ENCODE measurements around the gene NRM.
A peak's percentile ranks its signal among the peaks of the same experiment; 100 is the strongest.
"Not testable (repeated sequence)": the region's sequence is repeated elsewhere in the genome, so short reads cannot be mapped to it uniquely, and the experiment has no call there.

Gene NRM, protein sequence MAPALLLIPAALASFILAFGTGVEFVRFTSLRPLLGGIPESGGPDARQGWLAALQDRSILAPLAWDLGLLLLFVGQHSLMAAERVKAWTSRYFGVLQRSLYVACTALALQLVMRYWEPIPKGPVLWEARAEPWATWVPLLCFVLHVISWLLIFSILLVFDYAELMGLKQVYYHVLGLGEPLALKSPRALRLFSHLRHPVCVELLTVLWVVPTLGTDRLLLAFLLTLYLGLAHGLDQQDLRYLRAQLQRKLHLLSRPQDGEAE

DNA sequence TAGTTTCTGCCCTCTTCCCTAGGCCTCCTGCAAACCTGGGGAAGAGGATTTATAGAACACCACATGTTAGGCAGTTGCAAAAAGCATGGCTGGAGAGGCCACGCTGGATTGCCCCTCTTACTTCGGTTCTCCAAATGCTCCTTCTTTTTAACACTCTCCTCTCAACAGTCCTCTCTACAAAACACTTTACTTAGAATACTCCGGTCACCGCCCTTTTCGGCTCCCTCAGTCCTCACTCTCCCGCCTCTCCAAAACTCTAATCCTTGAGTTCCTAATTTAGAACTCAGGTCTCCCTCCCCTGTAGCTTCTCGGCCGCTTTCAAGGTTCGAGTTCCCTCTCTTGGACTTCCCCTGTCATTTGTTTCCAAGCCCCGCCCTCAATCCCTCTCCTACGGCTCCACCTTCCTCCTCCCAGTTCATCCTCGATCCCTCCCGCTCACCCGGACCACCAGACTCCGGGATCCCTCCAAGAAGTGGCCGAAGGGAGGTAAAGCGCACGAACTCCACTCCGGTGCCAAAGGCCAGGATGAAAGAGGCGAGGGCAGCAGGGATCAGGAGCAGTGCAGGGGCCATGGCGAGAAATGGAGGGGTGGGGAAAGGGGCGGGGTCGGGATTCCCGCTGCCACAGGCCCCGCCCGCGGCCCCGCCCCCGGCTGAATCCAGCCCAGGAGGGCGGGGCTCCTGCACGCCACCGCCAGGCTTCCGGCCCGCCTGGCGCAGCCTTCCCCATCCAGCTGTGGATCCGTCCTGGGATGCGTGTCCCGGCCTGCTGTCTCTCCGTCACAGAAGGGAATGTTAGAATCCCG lies at the start of gene NRM:
TSS of gene NRM (minus strand) at position 582 of the 805 bp plus-strand sequence. CDS start at position 572, 10 bp downstream.
- peak in 51 of 56 donors; percentile 26 to 86 (median 72) for DNase-seq

DNA sequence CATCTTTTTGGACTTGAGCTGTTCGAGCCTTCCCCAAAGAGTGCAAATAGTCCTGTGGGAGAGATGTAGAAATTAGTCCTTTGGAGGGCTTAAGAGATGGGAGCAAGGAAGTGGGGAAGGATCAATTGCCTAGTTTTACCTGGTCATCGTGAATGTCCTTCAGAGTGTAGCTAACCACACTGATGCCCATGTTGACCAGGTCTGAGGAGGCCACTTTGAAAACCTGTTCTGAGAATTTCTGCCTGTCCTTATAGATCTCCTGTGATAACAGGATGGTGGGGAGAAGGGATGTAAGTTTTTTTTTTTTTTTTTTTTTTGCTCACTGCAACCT lies 49.7 kb upstream of the NRM start:
- DNase-seq = no peak

DNA sequence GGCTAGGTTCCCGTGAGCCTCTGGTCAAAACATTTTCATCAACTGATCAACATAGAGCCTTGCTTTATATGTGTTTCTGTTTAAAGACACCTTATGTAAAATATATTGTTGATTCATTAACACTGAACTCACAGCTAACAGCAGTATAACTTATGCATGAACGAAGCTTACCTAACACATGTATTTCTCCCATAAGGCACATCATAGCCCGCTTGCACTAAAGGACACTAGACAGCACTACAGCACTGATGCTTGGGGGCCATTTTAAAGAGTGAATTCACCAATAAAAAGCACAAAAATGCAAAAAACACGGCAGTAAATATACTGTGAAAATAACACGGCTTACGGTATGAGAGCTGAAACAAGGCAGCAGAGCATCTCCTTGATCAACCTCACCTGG lies 47.7 kb upstream of the NRM start:
- no peak for DNase-seq

DNA sequence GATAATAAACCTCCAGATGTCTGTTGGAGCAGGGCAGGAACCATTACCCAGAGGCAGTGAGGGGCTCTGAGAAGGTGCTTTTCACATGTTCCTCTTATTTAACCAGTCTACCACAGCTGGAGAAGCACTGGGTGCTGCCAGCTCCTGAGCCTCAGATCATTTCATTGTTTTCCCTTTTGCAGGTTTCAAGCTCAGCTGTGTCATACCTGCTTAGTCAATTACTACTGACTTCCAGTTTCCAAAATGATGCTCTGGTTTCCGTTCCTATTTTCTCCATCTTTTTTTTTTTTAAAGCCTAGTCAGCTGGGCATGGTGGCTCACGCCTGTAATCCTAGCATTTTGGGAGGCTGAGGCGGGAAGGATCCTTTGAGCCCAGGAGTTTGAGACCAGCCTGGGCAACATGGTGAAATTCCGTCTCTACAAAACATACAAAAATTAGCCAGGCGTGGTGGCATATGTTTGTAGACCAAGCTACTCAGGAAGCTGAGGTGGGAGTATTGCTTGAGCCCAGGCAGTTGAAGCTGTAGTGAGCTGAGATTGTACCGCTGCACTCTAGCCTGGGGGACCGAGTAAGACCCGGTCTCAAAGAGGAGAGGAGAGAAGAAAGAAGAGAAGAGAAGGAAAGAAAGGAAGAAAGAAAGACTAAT lies 45.0 kb upstream of the NRM start:
- no peak for DNase-seq

DNA sequence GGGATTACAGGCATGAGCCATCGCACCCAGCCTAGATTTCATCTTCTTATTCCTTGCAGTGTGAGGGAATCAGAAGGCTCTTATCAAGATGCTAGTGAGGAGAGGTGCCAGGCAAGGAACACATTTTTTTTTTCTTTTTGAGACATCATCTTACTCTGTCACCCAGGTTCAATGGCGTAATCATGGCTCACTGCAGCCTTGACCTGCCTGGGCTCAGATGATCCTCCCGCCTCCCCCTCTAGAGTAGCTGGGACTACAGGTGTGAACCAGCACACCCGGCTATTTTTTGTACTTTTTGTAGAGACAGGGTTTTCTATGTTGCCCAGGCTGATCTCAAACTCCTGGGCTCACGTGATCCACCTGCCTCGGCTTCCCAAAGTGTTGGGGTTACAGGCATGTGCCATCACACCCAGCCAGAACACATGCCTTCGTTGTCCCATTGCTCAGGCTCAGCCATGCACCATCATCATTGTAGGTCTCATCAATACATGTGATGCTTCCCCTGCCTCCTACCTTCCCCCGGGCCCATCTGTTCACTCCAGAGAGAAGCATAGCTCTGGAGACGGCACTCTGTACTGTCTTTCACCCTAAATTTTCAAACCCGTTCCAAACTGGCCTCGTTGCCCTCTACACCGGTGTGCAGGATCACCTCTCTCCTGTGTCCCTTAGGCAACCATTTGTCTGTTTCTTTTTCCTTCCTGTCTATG lies 41.6 kb upstream of the NRM start:
- DNase-seq = peak in 9 of 56 donors; percentile 9 to 39 (median 14)

DNA sequence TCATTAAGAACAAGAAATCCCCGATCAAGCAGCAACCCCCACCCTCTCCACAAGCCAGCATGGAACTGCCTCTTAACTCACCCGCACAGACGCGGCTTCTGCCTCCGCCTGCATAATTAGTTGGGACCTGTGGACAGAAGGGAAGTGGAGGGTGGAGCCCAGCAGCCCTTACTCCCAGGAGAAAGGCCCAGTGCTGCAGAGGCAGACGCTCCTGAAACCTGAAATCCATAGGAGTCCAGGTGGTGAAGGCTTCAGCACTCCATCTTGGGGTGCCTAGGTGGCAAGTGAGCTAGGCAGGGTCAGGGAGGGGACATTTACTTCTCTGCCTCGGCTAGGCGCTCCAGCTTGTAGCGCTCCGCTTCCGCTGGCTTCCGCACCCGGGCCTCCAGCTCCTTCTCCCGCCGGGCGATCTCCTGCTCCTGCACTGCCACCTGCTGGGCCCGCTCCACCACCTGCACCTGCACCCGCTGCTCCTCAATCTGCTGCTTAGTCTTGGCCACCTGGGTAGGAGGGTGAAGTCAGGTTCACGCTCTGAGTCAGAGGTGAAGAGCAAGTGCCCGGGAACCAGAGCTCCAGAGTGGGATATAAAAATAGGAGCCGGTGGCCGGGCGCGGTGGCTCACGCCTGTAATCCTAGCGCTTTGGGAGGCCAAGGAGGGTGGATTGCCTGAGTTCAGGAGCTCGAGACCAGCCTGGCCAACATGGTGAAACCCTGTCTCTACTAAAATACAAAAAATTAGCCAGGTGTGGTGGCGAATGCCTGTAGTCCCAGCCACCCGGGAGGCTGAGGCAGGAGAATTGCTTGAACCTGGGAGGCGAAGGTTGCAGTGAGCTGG lies 40.0 kb upstream of the NRM start:
- peak in 22 of 56 donors; percentile 9 to 63 (median 22) for DNase-seq

DNA sequence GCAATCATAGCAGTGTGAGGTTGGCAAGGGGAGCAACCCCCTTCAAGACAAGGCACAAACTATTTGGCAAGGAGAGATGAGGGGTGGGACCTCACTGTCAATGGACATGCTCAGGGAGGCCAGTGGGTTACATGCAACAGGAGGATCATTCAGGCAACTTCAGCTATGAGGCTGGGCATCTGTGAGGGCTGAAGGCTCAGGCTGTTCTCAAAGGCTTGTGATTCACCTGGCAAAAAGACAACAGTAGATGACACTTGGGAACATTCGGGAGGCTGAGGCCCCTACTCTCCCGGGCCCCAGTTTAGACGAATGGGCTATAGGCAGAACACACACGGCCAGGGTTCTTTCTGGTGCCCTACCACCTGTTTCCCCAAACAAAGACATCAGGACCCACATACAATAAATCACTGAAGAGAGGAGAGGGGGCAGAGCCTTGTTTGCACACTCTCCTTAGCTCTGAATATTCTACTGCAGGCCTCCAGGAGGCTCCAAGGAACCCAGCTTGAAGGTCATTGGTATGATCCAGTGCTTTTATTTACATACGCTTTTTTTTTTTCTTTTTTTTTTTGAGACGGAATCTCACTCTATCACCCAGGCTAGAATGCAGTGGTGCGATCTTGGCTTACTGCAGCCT lies 37.3 kb upstream of the NRM start:
- no peak for DNase-seq

DNA sequence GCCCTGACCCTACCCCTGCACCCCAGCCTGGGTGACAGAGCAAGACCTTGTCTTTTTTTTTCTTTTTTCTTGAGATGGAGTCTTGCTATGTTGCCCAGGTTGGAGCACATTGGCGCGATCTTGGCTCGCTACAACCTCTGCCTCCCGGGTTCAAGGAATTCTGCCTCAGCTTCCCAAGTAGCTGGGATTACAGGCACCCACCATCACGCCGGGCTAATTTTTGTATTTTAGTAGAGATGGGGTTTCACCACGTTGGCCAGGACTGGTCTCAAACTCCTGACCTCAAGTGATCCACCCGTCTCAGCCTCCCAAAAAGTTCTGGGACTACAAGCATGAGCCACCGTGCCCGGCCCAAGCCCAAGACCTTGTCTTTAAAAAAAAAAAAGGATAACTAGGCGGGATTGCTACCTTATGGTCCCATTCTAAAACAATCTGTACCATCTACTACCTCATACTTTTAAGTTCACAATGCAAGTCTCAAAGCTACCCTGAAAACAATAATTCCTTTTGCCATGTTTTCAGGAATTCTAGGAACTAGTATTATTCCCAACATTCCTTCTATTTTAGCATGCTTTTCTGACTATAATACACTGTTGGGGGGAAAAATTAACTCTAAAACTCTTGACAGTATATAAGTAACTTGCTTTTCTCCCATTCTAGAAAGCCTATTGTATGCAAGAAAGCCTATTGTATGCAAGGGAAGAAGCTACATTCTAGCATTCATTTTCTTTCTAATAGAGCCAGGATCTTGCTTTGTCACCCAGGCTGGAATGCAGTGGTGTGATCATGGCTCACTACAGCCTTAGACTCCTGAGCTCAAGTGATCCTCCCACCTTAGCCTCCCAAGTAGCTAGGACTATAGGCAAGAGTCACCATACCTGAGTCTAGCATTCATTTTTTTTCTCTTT lies 36.0 kb upstream of the NRM start:
- no peak for DNase-seq

DNA sequence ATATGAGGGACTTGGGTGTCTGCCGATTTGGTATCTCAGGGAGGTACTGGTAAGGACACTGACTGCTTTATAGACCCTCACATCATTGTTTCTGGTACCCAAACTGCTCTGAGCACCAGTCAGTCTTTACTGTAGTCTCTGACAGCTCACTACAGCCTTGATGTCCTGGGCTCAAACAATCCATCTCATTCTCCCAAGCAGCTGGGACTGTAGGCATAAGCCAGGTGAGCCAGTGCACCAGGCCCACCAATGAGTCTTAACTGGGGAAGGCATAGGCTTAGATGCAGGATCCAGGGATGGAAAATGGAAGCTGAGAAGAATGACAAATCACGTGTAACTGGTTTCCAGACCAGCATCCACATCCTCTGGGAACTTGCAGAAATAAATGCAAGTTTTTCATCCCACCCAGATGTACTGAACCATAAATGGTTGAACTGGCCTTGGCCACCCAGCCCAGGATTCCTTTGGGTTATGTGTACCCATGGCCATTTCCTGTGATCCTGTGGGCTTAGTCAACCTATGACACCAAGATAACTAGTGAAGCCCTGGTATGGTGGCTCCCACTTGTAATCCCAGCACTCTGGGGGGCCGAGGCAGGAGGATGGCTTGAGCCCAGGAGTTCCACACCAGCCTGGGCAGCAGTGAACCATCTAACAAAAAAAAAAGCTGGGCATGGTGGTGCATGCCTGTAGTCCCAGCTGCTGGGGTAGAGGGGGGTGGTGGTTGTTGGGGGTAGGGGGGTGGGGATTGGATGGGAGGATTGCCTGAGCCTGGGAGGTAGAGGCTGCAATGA lies 35.1 kb upstream of the NRM start:
- DNase-seq = no peak

DNA sequence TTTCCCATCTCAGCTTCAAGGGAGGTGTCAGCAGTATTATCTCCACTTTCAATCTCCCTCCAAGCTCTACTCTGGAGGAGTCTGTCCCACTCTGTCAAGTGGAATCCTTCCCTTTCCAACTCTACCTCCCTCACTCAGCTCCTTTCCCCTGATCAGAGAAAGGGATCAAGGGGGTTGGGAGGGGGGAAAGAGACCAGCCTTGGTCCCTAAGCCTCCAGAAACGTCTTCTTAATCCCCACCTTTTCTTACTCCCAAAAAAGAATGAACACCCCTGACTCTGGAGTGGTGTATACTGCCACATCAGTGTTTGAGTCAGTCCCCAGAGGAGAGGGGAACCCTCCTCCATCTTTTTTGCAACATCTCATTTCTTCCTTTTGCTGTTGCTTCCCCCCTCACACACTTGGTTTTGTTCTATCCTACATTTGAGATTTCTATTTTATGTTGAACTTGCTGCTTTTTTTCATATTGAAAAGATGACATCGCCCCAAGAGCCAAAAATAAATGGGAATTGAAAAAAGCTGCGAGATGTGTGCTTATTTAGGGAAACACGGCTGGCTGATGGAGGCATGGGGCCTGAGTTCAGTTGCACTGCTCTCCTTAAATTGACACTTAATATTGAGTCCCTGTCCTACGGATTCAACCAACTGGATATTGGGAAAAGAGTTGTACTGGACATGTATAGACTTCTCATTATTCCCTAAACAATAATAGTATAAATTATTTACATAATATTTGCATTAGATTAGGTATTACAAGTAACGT lies 34.3 kb upstream of the NRM start:
- no peak for DNase-seq

DNA sequence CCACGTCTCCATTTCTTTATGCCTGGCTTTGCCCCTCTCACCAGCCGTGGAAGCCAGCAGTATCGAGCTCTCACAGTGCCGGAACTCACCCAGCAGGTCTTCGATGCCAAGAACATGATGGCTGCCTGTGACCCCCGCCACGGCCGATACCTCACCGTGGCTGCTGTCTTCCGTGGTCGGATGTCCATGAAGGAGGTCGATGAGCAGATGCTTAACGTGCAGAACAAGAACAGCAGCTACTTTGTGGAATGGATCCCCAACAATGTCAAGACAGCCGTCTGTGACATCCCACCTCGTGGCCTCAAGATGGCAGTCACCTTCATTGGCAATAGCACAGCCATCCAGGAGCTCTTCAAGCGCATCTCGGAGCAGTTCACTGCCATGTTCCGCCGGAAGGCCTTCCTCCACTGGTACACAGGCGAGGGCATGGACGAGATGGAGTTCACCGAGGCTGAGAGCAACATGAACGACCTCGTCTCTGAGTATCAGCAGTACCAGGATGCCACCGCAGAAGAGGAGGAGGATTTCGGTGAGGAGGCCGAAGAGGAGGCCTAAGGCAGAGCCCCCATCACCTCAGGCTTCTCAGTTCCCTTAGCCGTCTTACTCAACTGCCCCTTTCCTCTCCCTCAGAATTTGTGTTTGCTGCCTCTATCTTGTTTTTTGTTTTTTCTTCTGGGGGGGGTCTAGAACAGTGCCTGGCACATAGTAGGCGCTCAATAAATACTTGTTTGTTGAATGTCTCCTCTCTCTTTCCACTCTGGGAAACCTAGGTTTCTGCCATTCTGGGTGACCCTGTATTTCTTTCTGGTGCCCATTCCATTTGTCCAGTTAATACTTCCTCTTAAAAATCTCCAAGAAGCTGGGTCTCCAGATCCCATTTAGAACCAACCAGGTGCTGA lies 33.3 kb upstream of the NRM start:
- DNase-seq = not testable (repeated sequence)

DNA sequence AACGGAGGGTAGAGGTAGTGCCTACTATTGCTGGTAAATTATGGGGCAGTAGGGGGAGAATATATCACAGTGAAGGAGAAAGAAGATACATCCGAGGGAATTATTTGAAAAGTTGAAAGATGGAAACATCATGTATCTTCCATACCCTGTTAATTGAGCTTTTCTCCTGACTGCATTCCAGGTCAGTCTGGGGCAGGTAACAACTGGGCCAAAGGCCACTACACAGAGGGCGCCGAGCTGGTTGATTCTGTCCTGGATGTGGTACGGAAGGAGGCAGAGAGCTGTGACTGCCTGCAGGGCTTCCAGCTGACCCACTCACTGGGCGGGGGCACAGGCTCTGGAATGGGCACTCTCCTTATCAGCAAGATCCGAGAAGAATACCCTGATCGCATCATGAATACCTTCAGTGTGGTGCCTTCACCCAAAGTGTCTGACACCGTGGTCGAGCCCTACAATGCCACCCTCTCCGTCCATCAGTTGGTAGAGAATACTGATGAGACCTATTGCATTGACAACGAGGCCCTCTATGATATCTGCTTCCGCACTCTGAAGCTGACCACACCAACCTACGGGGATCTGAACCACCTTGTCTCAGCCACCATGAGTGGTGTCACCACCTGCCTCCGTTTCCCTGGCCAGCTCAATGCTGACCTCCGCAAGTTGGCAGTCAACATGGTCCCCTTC lies 32.5 kb upstream of the NRM start:
- not testable (repeated sequence) for DNase-seq

DNA sequence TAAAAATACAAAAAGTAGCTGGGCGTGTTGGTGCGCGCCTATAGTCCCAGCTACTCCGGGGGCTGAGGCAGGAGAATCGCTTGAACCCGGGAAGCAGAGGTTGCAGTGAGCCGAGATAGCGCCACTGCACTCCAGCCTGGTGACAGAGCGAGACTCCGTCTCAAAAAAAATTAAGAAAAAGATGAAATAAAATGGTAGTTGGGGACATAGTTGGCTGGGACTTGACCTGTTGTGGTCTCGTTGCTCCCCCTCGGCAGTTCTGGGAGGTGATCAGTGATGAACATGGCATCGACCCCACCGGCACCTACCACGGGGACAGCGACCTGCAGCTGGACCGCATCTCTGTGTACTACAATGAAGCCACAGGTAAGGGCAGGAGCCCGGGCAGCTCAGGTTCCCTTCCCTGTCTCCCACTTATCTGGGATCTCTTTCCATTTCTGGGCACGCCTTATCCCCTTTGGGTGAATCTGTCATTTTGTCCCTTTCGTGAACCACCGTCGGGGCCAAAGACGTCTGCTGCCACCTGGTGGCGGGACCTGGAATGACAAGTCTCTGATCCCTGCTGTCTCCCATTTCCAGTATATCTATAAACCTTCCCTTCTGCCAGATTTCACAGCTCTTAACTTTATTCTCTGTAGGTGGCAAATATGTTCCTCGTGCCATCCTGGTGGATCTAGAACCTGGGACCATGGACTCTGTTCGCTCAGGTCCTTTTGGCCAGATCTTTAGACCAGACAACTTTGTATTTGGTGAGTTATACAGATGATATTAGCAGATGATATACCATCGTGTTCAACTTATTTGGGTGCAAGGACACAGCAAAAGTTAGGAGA lies 31.7 kb upstream of the NRM start:
- DNase-seq = peak in 49 of 56 donors; percentile 11 to 89 (median 62)

DNA sequence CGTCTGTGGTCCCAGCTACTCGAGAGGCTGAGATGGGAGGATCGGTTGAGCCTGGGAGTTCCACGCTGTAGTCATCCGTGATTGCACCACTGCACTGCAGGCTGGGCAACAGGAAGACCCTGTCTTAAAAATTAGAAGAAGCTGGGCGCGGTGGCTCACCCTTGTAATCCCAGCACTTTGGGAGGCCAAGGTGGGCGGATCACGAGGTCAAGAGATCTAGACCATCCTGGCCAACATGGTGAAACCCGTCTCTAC lies 31.2 kb upstream of the NRM start:
- not testable (repeated sequence) for DNase-seq
